ENCODE results near the gene AP4E1.

The AP4E1 gene

GRCh38 chr15:51011212-51011611 is 102.7 kb downstream of the AP4E1 start:
- Histone ChIP-seq H3K9me3 (ENCODE audit: control insufficient read depth, insufficient read depth, low read depth, low read length) (no peaks in the 10 kb centered on the region), H3K4me1 (ENCODE audit: control insufficient read depth, insufficient read depth, low read length) (no peaks in the 10 kb centered on the region), H3K27ac (ENCODE audit: extremely low read depth, low read depth, low read length) (no peak overlapping the region), H3K4me3 (ENCODE audit: low read depth, low read length) (no peak overlapping the region), H3K36me3 (ENCODE audit: control insufficient read depth in 2 of 2, insufficient read depth in 1 of 2, low read length in 2 of 2) (no peaks in the 10 kb centered on the region)
- ChIA-PET POLR2A (interaction anchor here (0.6 kb wide), 1 partner anchor 16 kb away, joined by 3 read pairs; no protein-coding TSS in a partner anchor), CTCF (no interaction called here)
- TF ChIP-seq, protein P1, sequence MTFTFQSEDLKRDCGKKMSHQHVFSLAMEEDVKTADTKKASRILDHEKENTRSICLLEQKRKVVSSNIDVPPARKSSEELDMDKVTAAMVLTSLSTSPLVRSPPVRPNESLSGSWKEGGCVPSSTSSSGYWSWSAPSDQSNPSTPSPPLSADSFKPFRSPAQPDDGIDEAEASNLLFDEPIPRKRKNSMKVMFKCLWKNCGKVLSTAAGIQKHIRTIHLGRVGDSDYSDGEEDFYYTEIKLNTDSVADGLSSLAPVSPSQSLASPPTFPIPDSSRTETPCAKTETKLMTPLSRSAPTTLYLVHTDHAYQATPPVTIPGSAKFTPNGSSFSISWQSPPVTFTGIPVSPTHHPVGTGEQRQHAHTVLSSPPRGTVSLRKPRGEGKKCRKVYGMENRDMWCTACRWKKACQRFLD (tag by site-specific recombination; IDR thresholded peaks at IDR 0.05) = no peak
- TF ChIP-seq ZNF621 (tag by site-specific recombination; IDR thresholded peaks at IDR 0.05) (no peak), ZBTB6 (tag by site-specific recombination; IDR thresholded peaks at IDR 0.05) (no peak), ZNF580 (tag by site-specific recombination; IDR thresholded peaks at IDR 0.05) (no peak), ZNF248 (tag by site-specific recombination; IDR thresholded peaks at IDR 0.05) (no peak), REPIN1 (tag by site-specific recombination; IDR thresholded peaks at IDR 0.05; ENCODE audit: low read depth) (no peak), ZNF404 (tag by site-specific recombination; IDR thresholded peaks at IDR 0.05) (no peak), HOXC10 (CRISPR knock-in tag; IDR thresholded peaks at IDR 0.05) (no peak), KLF7 (tag by site-specific recombination; IDR thresholded peaks at IDR 0.05; ENCODE audit: borderline replicate concordance) (no peak), ZNF629 (tag by site-specific recombination; IDR thresholded peaks at IDR 0.05) (no peak), ZNF416 (tag by site-specific recombination; IDR thresholded peaks at IDR 0.05) (no peak), ZNF585B (tag by site-specific recombination; IDR thresholded peaks at IDR 0.05) (no peak), ZNF114 (tag by site-specific recombination; IDR thresholded peaks at IDR 0.05) (no peak), ZNF560 (tag by site-specific recombination; IDR thresholded peaks at IDR 0.05; ENCODE audit: borderline replicate concordance) (no peak)

DNA sequence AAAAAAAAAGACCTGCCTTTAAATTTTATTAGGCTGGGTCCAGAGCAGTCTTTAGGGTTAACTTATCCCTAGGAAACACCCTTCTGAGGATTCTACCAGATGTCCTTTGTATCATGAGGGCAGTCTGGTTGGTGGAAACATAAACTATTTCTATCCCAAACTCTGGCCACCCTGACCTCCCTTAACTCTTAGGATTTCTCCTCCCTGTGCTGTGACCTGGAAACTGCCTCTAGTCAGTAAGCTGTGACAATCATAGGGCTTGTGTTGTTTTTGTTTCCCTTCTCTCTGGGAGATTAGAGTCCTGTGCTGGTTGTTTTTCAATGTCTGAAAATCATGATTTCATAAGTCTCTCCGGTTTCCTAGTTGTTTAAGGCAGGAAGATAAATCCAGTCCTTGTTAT is 108.1 kb downstream of the AP4E1 start:
- Histone ChIP-seq H3K4me3 (ENCODE audit: low read depth, low read length) (no peak overlapping the region), H3K4me1 (ENCODE audit: control insufficient read depth, insufficient read depth, low read length) (no peaks in the 10 kb centered on the region), H3K36me3 (ENCODE audit: control insufficient read depth in 2 of 2, insufficient read depth in 1 of 2, low read length in 2 of 2) (no peaks in the 10 kb centered on the region), H3K27ac (ENCODE audit: extremely low read depth, low read depth, low read length) (no peak overlapping the region), H3K9me3 (ENCODE audit: control insufficient read depth, insufficient read depth, low read depth, low read length) (no peaks in the 10 kb centered on the region)
- POLR2A ChIA-PET = no interaction called here
- CTCF ChIA-PET = no interaction called here
- no peak for TF ChIP-seq PRDM1 (tag by site-specific recombination; IDR thresholded peaks at IDR 0.05)

GRCh38 chr15:51022206-51022605 is 113.7 kb downstream of the AP4E1 start:
- ChIA-PET POLR2A (no interaction called here), CTCF (interaction anchor here (0.6 kb wide), 1 partner anchor 60 kb away, joined by 4 read pairs; no protein-coding TSS in a partner anchor)
- no peaks in the 10 kb centered on the region for H3K36me3 ChIP-seq (ENCODE audit: control insufficient read depth in 2 of 2, insufficient read depth in 1 of 2, low read length in 2 of 2)
- no peaks in the 10 kb centered on the region for H3K4me1 ChIP-seq (ENCODE audit: control insufficient read depth, insufficient read depth, low read length)
- H3K27ac ChIP-seq (ENCODE audit: extremely low read depth, low read depth, low read length) = no peak overlapping the region
- no peaks in the 10 kb centered on the region for H3K9me3 ChIP-seq (ENCODE audit: control insufficient read depth, insufficient read depth, low read depth, low read length)
- no peak overlapping the region for H3K4me3 ChIP-seq (ENCODE audit: low read depth, low read length)
- no peak for TF ChIP-seq ZXDB (tag by site-specific recombination; IDR thresholded peaks at IDR 0.05)
- TF ChIP-seq TCF7L2 (IDR thresholded peaks at IDR 0.05; ENCODE audit: borderline replicate concordance, low read depth, low read length) = no peak
- no peak for TF ChIP-seq ZNF785 (tag by site-specific recombination; IDR thresholded peaks at IDR 0.05)
- TF ChIP-seq ZNF518A (tag by site-specific recombination; conservative IDR thresholded peaks at IDR 0.05; ENCODE audit: low read depth) = no peak
- no peak for TF ChIP-seq ZNF354C (tag by site-specific recombination; IDR thresholded peaks at IDR 0.05; ENCODE audit: borderline replicate concordance, low read depth)
- TF ChIP-seq ZNF544 (tag by site-specific recombination; IDR thresholded peaks at IDR 0.05) = no peak
- TF ChIP-seq, protein P2, sequence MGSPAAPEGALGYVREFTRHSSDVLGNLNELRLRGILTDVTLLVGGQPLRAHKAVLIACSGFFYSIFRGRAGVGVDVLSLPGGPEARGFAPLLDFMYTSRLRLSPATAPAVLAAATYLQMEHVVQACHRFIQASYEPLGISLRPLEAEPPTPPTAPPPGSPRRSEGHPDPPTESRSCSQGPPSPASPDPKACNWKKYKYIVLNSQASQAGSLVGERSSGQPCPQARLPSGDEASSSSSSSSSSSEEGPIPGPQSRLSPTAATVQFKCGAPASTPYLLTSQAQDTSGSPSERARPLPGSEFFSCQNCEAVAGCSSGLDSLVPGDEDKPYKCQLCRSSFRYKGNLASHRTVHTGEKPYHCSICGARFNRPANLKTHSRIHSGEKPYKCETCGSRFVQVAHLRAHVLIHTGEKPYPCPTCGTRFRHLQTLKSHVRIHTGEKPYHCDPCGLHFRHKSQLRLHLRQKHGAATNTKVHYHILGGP (tag by site-specific recombination; IDR thresholded peaks at IDR 0.05) = no peak
- TF ChIP-seq ZNF239 (tag by site-specific recombination; IDR thresholded peaks at IDR 0.05) = no peak
- TF ChIP-seq HOXA7 (CRISPR knock-in tag; IDR thresholded peaks at IDR 0.05; ENCODE audit: borderline replicate concordance) = no peak
